ENCODE measurements around the gene CCSER1.
A peak's percentile ranks its signal among the peaks of the same experiment; 100 is the strongest.
"Not testable (repeated sequence)": the region's sequence is repeated elsewhere in the genome, so short reads cannot be mapped to it uniquely, and the experiment has no call there.

The CCSER1 gene

GRCh38 chr4:90293320-90293719 lies 166.1 kb downstream of the CCSER1 start:
- no peak for DNase-seq (ENCODE audit: low read depth, low spot score)

DNA sequence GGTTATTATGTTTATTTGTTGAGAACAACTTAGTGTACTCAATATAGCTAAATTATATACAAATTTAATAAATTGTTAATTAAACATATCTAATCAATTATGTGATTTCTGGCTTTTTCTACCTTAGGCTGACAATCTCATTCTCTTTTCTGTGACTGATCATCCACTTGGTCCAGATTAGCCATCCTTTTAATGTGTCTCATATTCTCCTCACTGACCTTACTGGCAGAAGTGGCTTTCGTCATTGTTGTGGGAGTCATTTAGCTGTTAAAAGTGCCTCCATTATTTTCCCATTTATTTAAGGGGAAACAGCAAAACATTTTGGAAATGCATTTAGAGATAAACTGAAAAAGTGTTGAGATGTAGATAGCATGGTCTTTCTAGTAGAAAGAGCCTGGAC lies 172.2 kb downstream of the CCSER1 start:
- no peak for DNase-seq (ENCODE audit: low read depth, low spot score)

- DNase-seq (ENCODE audit: low read depth, low spot score): no peak
These were observed 179.6 kb downstream of the CCSER1 start for GRCh38 chr4:90306810-90307209.

GRCh38 chr4:90317140-90317539 lies 189.9 kb downstream of the CCSER1 start:
- not testable (repeated sequence) for DNase-seq (ENCODE audit: low read depth, low spot score)

- DNase-seq (ENCODE audit: low read depth, low spot score): peak; percentile 57
These were observed 190.6 kb downstream of the CCSER1 start for GRCh38 chr4:90317785-90318184.

- peak; percentile 71 for DNase-seq (ENCODE audit: low read depth, low spot score)
These were observed 191.0 kb downstream of the CCSER1 start for GRCh38 chr4:90318193-90318592.

DNA sequence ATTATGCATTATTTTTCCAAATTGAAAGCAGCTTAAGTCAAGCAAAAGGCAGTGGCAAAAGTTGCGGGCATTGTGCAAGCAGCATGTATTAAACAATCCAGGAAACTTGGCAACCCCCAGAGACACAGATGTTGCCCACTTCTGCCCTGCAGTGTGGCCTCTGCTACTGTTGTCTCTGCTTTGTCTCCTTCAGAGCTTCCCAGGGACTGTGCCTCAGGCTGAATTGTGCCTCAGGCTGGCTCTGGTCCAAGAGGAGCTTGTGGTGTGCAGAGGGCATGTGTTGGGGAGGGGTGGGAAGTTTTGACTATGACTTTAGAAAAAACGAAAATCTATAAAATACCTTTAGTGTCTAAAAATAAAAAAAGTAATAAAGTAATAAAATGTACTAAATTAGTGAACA lies 201.4 kb downstream of the CCSER1 start:
- DNase-seq (ENCODE audit: low read depth, low spot score): peak; percentile 15

- DNase-seq (ENCODE audit: low read depth, low spot score): no peak
These were observed 203.4 kb downstream of the CCSER1 start for GRCh38 chr4:90330546-90330945.

DNA sequence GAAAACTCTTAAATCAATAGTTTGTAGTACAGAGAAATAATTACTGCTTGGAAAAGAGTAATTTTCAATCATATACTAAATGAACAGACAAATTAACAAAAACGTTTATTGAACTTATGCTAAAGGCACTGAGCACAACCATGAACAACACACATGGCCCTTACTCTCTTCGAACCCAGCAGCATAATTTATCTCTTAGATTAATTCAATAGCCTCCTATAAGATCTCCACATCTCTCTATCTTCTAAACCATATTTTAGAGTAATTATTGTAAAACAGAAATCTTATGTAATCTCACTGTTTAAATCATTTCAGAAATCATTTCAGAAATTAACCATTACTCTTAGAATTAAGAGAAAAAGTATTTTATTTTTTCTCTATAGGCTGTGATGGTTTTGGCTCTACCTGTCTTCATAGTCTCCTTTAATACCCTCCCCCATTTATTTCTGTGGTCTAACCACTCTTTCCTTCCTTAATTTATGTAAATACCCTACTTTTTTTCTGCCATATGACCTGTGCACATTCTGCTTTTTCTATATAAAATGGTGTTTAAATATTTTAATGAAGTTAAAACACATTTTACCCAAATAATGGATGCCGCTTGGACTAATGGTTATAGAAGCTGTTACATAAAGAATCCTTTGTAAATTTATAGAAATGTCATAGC lies 218.5 kb downstream of the CCSER1 start:
- DNase-seq (ENCODE audit: low read depth, low spot score): no peak

- no peak for DNase-seq (ENCODE audit: low read depth, low spot score)
These were observed 222.4 kb downstream of the CCSER1 start for GRCh38 chr4:90349636-90350035.

GRCh38 chr4:90357117-90357710 lies 230.0 kb downstream of the CCSER1 start:
- peak; percentile 39 for DNase-seq (ENCODE audit: low read depth, low spot score)

GRCh38 chr4:90375081-90375480 lies 247.9 kb downstream of the CCSER1 start:
- DNase-seq (ENCODE audit: low read depth, low spot score): no peak

DNA sequence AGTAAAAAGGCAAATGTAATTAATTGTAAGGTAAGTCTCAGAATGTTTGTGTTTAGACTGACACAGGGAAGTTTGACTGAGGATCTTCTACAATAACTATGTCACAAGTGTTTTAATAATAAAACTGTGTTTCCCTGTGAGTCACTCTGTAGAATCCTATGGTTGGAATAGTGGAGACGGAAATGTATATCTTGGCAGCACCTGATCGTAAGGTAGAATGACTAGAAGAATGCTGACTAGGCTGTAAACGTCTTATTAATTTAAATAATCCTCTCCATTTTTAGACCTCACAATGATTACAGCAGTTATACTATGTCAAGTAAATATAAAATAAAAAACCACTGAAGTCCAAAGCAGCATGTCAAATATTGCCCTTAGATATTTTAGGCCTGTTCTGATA lies 266.0 kb downstream of the CCSER1 start:
- no peak for DNase-seq (ENCODE audit: low read depth, low spot score)

- DNase-seq (ENCODE audit: low read depth, low spot score): no peak
These were observed 276.6 kb downstream of the CCSER1 start for GRCh38 chr4:90403781-90404180.

DNA sequence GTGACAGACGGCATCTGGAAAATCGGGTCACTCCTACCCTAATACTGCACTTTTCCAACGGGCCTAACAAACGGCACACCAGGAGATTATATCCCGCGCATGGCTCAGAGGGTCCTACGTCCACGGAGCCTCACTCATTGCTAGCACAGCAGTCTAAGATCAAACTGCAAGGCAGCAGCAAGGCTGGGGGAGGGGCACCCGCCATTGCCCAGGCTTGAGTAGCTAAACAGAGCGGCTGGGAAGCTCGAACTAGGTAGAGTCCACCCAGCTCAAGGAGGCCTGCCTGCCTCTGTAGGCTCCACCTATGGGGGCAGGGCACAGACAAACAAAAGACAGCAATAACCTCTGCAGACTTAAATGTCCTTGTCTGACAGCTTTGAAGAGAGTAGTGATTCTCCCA lies 280.7 kb downstream of the CCSER1 start:
- not testable (repeated sequence) for DNase-seq (ENCODE audit: low read depth, low spot score)

DNA sequence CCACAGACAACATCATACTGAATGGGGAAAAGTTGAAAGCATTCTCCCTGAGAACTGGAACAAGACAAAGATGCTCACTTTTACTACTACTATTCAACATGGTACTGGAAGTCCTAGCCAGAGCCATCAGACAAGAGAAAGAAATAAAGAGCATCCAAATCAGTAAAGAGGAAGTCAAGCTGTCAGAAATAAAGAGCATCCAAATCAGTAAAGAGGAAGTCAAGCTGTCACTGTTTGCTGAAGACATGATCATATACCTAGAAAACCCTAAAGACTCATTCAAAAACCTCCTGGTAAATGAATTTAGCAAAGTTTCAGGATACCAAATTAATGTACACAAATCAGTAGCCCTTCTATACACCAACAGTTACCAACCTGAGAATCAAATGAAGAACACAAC lies 285.6 kb downstream of the CCSER1 start:
- not testable (repeated sequence) for DNase-seq (ENCODE audit: low read depth, low spot score)

GRCh38 chr4:90415116-90415515 lies 287.9 kb downstream of the CCSER1 start:
- no peak for DNase-seq (ENCODE audit: low read depth, low spot score)

GRCh38 chr4:90419124-90419711 lies 292.0 kb downstream of the CCSER1 start:
- no peak for DNase-seq (ENCODE audit: low read depth, low spot score)

- DNase-seq (ENCODE audit: low read depth, low spot score): no peak
These were observed 294.0 kb downstream of the CCSER1 start for GRCh38 chr4:90421161-90421560.

GRCh38 chr4:90425893-90426292 lies 298.7 kb downstream of the CCSER1 start:
- DNase-seq (ENCODE audit: low read depth, low spot score): no peak

GRCh38 chr4:90438522-90438921 lies 311.3 kb downstream of the CCSER1 start:
- no peak for DNase-seq (ENCODE audit: low read depth, low spot score)

DNA sequence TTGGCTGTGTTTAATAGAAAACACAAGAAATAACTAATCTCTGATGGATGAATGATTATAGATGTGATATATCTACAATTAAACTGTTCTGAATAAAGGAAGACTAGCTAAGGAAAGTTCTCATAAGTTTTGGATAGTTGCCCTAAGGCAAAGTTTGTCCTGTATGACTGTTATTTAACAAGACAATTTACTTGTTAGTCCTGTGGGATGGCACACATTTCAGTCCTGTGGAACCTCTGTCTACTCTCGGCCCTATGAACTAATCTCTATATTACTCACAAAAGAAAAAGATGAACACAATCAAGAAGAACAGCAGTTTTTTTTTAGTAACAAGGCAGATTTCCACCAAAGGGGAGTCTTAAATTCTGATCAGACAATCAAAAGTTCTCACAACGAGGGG lies 314.6 kb downstream of the CCSER1 start:
- no peak for DNase-seq (ENCODE audit: low read depth, low spot score)

- DNase-seq (ENCODE audit: low read depth, low spot score): no peak
These were observed 315.4 kb downstream of the CCSER1 start for GRCh38 chr4:90442619-90443018.

All from smooth muscle cell of the brain vasculature (primary cell).